GM18909 (cell line): ENCODE results near the gene CACNA2D4.

Experiments
- ATAC-seq: cut with Tn5 transposase; IDR thresholded peaks from one replicate; pipeline ENCODE4 v1.9.1; 2021; ENCODE audit warnings: mild to moderate bottlenecking; ENCODE audit not compliant: unreplicated experiment, poor library complexity

Gene CACNA2D4

DNA sequence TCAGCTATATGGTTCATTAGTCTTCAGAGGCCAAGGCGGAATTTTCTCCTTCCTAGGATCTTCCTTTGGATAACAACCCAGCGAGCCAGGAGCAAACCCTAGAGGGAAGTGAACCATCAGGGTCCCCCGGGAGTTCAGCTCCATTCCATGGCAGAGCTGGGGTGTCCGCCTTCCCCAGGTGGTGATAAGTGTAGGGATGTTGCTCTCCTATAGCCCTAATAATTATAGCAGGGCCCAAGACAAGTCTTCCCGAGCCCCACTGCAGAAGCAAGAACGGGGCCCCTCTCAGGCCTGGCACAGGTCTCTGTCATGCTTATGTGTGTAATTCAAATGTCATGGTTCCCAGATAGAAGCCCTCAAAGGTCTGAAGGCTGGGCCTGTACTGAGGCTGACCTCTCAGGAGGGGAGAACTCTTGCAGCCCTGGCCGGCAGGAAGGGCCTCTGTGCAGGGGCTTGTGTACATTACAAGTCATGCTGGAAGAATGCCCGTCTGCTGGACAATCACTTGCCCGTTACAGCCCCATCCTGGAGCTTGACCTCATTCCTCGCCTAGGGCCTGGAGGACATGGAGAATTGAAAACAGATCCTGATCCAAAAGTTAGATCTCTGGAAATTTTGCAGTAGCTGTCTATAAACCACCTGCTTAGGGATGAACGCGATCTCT lies 80.8 kb downstream of the CACNA2D4 start:
- no peak for ATAC-seq

DNA sequence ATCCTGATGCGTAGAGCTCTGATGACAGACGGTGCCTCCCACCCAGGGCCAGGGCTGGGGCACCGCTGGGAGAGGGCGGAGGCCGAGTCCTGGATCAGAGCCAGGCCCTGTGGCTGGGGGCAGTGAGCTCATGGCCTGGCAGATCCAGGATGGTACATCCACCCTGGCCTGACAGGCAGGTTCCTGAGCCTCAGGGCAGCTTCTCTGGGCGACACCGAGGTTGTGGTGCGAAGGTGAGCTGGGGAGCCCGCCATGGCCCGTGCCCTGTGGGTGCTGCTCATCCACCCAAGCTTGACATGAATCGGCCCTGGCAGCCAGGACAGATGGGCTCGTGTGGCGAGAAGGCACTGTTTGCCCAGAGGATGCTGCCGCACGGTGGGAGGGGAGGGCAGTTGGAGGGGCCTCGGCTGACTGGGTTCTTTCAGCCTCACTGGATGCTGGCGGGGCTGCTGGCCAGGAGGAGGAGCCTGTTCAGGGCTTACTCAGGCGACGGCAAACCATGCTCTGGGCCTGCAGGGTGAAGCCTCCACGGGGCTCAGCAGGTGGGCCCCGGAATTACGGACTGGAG lies 81.5 kb downstream of the CACNA2D4 start:
- ATAC-seq: no peak

DNA sequence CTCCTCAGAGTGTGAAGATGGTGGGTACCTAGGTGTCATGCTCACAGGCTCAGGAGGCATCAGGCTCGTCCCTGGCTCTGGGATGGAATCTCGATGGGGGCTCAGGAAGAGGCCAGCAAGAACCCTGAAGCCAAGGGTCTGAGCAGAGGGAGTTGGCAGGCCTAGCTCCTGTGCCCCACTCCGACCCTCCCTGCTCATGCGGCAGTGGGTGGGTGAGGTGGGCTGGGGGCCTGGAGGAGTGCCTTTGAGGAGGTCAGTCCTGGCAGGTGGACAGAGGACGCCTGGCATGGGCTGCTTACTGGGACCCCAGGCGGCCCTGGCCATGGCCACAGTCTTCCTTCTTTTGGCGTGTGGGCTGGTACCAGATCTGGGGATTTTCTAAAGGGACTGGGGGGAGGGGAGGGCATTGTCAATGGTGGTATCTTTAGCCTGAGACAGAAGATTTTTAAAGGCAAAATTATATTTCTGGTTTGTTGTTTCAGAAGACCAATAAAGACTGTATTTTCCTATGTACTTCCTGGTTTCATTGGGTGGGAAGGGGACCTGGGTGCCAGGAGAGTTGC lies 82.1 kb downstream of the CACNA2D4 start:
- no peak for ATAC-seq

DNA sequence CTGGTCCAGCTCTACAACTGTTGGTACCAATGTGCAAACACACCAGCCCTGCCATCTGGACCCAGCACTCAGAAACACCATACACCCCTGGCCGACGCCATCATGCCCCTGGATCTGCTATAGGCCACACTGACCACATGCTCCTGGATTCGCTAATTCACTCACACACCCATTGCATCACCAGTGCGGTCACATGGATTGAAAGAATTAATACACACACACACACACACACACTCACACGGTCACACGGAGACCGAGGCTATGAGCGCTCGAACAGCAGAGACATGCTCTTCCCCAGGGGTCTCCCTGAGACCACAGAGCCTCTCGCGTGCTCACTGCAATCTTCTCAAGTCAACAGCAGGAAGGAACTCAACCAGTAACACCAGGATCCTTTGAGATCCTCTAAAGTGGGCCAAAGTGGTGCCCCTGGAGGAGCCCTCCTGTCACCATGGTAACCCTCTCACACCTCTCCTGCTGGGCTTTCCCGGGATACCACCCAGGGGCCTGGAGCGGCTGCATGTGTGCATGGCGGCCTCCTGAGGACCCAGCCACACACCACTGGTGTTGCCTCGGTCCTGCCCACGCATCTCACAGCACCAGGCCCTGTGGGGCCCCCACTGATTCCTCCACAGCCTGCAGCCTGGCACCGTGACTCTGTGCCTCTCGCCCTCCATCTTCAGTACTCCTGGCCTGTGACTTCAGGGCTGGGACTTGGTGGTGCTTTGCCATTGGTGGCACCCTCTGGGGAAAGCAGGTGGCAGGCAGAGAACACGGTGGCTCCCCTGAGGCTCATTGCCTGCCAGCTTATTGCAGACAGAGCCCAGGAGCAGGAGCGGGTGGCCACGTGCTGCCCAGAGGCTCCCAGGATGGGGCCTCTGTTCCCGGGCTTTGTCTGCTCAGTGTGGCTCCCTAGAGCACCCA lies 83.0 kb downstream of the CACNA2D4 start:
- ATAC-seq: no peak

DNA sequence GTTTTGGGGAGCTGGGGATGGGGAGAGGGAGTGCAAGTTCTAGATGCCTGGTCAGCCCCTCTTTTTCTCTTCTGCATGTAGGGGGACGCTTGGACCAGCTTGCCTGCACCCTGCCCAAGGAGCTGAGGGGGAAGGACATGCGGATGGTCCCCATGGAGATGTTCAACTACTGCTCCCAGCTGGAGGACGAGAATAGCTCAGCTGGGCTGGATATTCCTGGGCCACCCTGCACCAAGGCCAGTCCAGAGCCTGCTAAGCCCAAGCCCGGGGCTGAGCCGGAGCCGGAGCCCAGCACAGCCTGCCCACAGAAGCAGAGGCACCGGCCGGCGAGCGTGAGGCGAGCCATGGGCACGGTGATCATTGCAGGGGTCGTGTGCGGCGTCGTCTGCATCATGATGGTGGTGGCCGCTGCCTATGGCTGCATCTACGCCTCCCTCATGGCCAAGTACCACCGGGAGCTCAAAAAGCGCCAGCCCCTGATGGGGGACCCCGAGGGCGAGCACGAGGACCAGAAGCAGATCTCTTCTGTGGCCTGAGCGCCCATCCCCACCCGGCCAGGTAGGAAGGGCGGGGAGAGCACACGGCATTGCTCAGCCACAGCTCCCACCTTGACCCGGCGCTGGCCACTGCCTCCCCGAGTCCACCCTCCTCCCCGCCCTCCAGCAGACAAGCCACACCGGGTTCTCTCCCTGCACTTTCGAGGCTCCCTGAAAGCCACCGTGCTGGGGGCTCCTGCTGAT lies 84.1 kb downstream of the CACNA2D4 start:
- no peak for ATAC-seq

DNA sequence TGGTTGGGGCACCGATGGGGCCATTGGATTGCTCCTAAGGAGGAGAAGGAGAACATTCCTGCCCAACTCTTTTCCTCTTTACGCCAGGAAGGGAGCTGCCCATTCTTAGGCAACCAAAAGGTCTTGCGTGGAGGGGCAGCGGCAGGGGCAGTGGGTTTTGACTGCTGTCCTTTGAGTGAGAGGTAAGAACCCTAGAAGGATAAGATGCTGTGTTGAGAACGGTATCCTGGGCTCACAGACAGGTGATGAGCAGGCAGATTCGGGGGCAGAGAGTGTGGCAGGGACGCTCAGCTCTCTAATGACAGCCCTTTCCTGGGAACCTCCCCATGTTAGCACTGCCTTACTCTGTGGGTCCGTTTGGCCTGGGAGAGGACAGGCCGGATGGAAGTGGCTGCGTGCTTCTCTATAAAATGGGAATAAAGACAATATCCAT lies 84.8 kb downstream of the CACNA2D4 start:
- ATAC-seq: no peak

DNA sequence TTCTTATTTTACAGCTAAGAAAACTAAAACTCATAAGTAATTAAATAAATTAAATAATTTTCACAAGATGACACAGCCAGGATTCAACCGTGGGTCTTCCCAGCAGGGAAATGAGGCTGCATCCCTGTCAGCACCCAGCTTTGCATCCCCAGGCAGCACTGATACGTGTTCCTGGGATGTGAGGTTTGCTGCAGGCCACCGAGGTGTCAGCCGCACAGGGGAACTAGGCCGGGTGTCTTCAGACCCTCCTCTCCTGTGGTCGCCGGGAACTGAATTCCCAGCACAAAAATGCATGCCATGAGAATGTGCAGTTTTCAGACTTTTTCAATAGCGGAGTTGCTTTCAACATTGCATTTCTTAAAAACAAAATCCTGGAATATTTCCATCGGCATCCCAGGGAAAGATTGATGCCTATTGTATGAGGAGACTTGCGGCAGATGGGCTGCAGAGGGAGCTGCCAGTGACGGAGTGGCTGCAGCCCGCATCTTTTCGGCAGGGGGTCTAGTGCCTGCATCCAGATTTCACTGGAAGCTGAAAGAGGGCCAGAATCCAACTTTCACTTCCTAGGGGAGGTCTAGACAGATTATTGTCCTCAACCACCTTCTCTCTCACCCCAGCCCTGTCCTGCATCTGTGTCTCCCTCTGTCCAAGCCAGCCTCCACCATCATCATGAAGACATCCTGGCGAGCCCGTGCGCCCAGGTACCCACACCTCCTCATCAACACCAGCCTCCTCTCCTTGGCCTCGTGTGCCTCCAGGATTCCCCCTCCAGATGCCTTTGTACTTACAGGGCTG lies 85.5 kb downstream of the CACNA2D4 start:
- no peak for ATAC-seq

DNA sequence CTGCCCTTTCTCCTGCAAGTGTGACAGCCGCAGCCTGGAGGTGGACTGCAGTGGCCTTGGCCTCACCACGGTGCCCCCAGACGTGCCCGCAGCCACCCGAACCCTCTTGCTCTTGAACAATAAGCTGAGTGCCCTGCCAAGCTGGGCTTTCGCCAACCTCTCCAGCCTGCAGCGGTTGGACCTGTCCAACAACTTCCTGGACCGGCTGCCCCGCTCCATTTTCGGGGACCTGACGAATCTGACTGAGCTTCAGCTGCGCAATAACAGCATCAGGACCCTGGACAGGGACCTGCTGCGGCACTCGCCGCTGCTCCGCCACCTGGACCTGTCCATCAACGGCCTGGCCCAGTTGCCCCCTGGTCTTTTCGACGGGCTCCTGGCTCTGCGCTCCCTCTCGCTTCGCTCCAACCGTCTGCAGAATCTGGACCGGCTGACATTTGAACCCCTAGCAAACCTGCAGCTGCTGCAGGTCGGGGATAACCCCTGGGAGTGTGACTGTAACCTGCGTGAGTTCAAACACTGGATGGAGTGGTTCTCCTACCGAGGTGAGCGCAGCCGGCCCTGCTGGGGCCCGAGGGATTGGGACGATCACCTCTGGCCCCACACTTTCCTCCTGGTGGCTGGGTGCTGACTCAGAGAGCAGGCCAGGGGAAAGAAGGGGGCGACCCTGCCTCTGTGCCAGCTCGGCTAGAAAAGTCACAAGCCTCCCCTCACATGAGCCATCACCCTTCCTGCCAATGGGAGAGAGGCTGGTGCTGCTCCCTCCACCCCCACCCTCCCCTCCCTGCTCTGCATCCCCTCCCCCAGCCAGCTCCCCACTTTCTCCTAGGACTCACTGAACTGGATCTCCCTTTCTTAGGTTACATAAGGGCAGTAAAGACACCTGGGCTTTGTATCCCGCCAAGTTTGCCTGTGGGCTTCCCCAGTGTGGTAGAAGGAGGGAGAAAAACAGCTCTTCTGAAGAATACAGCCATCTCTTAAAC lies 87.2 kb downstream of the CACNA2D4 start:
- ATAC-seq: no peak

DNA sequence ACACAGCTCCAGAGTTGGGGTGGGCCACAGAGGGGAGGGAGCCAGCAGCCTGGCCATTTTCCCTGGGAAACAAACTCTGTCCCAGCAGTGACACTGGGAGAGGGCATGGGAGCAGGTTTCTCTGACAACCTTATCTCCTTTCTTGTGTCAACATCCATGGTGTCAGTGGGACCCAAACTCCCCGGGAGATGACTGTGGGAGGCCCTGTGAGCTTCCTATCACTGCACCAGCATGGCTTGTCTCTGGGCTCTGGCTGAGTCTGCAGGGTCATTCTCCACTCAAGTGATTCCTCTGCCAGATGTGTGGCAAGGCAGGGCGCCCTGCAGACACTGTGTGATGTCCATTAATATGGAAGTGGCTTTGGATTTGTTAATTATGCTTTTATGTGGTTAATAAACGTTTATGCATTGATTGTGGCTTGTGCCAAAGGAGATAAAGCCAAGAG lies 88.0 kb downstream of the CACNA2D4 start:
- no peak for ATAC-seq

DNA sequence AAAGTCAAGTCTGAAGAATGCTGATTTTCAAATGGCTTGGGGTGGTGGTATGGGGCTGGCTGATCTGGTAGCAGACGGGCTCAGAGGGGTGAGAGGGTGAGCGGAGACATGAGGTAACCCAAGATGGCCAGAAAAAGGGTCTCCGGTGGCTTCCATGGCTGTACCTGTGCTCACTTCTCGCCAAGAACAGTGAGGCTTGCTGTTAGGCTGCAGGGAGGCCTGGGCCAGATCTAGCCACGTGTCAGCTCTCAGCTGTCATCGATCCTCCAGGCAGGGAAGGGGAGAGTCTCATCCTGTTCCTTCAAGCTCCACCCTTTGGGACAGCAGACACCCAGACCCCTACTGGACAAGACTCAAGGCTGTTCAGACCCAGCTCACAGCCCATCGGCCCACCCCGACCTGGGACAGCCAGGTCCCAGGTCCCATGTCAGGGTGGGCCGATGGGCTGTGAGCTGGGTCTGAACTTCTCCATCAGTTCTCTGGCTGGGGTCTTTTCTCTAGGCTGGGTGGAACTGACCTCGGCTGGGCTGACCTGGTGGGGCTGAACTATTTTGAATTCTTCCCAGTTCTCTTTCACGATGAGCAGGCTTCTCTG lies 89.0 kb downstream of the CACNA2D4 start:
- no peak for ATAC-seq

DNA sequence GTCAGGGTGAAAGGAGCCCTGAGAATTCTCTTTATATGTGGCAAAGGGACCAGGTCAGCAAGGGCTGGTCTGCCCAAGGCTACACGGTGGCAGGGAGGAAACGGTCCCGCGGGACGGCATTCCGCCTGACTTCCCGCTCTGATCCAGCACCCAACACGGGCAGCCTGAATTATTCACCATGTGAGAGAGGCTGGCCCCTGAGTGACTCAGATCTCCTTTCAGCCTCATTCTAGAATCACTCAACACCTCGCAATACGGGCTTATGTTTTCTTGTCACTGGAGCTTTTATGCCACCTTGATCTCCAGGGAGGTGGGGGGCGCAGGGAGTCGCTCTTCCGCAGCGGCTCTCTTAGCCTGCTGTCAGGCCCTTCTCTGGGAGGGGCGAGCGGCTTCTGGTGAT lies 89.6 kb downstream of the CACNA2D4 start:
- ATAC-seq: no peak

DNA sequence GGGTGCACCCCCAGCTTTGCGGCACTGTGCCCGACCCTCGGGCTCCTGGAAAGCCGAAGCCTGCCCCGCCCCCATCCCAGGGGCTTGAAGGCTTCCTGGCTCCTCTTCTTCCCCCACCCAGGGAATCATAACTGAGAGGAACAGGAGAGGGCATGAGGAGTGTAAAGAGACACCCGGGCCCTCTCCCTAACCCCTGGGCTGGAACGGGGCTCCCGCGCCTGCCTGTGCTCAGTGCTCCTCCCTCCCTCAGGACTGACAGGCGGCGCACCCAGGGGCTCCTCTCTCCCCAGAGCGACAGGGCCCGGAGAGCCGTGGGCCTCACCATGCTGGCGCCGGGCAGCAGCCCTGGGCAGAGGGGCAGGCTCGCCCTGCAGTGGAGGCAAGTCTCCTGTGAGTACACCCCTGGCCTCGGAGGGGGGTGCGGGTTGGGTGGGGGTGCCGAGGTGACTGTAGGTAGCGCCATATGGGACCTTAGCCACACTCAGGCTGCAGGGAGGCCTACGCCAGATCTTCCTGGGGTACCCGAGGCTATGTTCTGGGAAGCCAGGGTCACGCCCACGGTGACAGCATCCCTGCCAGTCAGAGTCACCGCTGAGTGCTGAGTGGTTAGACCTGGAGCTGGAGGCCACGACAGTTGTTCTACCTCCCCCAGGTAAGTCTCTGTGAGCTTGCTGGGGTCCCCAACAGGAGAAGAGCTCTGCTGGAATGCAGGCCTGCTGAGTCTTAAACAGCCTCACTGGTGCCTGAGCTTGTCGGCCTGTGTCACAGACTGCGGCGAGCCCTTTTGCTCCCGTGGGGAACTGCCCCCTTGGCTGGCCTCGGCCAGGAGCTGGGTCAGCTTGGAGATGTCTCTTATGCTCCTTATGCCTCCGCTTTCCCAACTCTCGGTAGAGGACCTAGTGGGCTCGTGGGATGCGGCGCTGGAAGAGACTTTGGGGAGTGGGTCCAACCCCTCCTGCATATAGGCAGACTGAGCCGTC lies 90.3 kb downstream of the CACNA2D4 start:
- no peak for ATAC-seq

DNA sequence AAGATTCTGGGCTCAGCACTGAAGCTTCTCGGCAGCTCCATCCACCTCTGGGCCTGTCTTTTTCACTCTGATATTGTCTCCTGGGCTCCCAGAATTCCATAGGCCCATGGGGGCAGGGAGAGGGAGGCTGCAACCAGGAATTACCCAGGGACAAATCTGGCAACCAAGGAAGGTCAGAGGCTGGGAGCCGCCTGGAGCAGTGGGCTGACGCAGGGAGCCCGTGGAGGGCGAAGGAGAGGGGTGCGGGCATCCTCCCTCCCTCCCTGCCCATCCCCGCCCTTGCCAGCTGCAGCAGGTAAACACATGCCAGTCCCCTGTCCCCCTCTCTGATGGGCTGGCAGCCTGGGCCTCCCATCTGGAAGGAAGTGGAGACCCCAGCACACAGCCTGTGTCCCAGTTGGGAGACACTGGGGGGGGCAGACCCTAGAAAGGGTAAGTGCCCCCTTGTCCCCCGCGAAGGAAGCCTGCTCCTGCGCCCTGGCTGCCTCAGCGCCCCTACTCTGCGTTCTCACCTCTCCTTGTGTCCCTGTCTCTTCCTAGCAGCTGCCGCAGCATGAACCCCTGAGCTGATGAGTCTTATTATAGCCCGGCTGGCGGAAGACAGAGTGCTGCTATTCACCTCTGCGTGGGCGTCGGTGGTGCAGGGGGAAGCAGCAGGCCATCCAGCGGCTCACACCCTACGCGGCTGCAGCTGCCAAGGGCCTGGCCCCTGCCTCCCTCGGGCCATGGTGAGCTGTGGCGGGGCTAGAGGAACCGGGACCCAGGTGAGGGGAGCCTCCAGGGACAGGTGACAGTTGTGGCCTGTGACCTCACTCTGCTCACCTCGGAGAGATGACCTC lies 91.4 kb downstream of the CACNA2D4 start:
- ATAC-seq: no peak

DNA sequence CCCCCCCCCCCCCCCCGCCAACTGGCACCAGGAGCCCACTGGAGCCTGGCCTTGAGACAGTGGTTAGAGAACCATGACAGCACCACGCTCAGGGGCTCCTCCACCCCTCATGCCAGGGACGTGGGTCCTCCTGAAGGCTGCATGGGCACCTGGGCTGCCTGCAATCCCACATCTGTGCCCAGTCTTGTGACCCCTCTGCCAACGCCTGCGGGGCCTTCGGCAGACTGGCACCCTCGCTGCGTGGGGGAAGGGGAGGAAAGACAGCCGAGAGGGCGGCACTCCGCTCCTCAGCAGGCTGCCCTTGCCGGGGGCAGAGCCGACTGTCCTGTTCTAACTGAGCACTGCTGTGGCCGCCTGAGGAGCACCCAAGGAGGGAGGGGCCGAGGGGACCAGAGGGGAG lies 92.1 kb downstream of the CACNA2D4 start:
- no peak for ATAC-seq

DNA sequence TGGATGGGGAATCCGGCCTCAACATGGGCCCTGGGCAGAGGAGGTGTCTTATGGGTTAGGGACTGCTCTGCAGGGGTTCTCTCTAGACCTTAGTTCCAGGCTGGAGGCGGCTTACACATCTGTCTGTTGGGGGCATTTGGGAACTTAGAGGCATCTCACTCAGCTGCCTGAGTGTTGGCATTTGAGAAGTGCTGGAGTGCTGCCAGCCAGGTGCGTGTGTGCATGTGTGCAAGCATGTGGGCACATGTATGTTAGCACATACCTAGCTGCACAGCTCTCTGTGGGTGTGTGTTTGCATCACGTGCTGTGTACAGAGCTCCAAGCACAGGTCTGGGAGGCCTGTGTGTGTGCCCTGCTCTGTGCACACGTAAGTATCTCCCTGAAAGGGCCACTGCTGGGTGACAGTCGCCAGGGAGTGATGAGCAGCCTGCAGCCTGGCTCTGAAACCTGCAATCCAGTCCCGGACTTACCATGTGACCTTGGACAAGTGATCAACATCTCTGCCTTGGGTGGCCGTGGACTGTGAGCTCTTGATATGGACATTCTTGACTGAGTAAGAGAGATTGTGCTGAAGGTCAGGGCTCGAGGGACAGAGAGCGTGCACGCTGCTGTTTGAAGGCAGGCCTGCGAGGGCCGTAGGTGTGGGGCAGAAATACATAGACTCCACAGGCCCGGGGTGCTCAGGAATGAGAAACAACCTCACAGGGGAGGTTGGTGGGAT lies 92.9 kb downstream of the CACNA2D4 start:
- no peak for ATAC-seq
